Measurements from ENCODE around the gene PIK3R1. TPM values are rescaled to one million over a fixed set of nuclear protein-coding genes. Genes with fewer than 3 reads are reported as not detected.

The PIK3R1 gene
- total RNA-seq, 6 donors from 2014 or later, result 52.3 to 112 (median 92.5) TPM

- WGBS, 2 donors, result 72 to 81% methylated on average over 6 of the region's 6 CpGs
- DNase-seq, result no peak
Measured at GRCh38 chr5:68253624-68254585, 38.3 kb downstream of the PIK3R1 start.

DNA sequence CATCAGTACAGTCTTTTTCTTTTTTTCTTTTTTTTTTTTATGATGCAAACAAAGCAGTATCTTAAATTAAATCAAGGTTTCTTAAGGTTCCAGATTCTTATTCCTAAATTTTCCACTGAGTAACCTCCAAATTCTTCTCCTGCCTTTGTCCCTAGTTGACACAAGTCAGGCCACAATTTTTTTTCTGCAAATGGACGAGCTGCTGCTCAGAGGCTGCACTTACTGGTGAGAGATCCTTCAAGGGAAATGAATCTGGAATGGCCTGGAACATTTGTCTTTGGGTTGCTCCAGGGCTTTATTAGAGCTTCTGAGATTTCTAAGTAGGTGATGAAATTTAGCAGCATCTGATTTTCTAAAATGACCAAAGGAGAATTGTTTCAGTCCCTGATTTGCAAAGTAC is 39.3 kb downstream of the PIK3R1 start:
- Histone ChIP-seq H3K9me3 (no peaks in the 10 kb centered on the region), H3K36me3 (no peaks in the 10 kb centered on the region), H3K4me3 (no peak overlapping the region), H3K27me3 (no peaks in the 10 kb centered on the region), H3K27ac (peak overlapping the region; percentile 11 to 83 (median 56)), H3K4me1 (peaks cover 55 to 75% (median 64%) of the 10 kb centered on the region in 4 donors)
- WGBS, 2 donors, result 44% methylated on average over 1 of the region's 1 CpG
- TF ChIP-seq, protein P1, sequence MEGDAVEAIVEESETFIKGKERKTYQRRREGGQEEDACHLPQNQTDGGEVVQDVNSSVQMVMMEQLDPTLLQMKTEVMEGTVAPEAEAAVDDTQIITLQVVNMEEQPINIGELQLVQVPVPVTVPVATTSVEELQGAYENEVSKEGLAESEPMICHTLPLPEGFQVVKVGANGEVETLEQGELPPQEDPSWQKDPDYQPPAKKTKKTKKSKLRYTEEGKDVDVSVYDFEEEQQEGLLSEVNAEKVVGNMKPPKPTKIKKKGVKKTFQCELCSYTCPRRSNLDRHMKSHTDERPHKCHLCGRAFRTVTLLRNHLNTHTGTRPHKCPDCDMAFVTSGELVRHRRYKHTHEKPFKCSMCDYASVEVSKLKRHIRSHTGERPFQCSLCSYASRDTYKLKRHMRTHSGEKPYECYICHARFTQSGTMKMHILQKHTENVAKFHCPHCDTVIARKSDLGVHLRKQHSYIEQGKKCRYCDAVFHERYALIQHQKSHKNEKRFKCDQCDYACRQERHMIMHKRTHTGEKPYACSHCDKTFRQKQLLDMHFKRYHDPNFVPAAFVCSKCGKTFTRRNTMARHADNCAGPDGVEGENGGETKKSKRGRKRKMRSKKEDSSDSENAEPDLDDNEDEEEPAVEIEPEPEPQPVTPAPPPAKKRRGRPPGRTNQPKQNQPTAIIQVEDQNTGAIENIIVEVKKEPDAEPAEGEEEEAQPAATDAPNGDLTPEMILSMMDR (IDR thresholded peaks at IDR 0.05), result no peak
- no peak for TF ChIP-seq POLR2AphosphoS5 (IDR thresholded peaks at IDR 0.05)
- no peak for TF ChIP-seq EP300 (IDR thresholded peaks at IDR 0.05)
- no peak for TF ChIP-seq POLR2A (IDR thresholded peaks at IDR 0.05)
- ATAC-seq (ENCODE audit: low FRiP score in 2 of 2) (no peak), DNase-seq (no peak)

More at GRCh38 chr5:68253624-68254585, 38.3 kb downstream of the PIK3R1 start:
- H3K9me3 ChIP-seq, result no peaks in the 10 kb centered on the region
- H3K27me3 ChIP-seq, result no peaks in the 10 kb centered on the region
- no peak overlapping the region for H3K4me3 ChIP-seq
- no peaks in the 10 kb centered on the region for H3K36me3 ChIP-seq
- H3K27ac ChIP-seq, result peak overlapping the region; percentile 11 to 83 (median 58)
- no peak for TF ChIP-seq POLR2A (IDR thresholded peaks at IDR 0.05)
- no peak for TF ChIP-seq EP300 (IDR thresholded peaks at IDR 0.05)
- TF ChIP-seq, protein P1 (IDR thresholded peaks at IDR 0.05), result no peak
- no peak for TF ChIP-seq POLR2AphosphoS5 (IDR thresholded peaks at IDR 0.05)
- peaks cover 64 to 84% (median 70%) of the 10 kb centered on the region in 4 donors for H3K4me1 ChIP-seq
- ATAC-seq (ENCODE audit: low FRiP score in 2 of 2), result no peak

- peaks cover 48 to 68% (median 59%) of the 10 kb centered on the region in 4 donors for H3K4me1 ChIP-seq
- 39 to 42% methylated on average over 6 of the region's 6 CpGs for WGBS, 2 donors
Measured at GRCh38 chr5:68255305-68256120, 40.0 kb downstream of the PIK3R1 start.

GRCh38 chr5:68257210-68257609 is 41.7 kb downstream of the PIK3R1 start:
- no peak for DNase-seq
- no peak overlapping the region for H3K4me3 ChIP-seq
- no peaks in the 10 kb centered on the region for H3K27me3 ChIP-seq
- no peaks in the 10 kb centered on the region for H3K36me3 ChIP-seq
- H3K27ac ChIP-seq, result peak overlapping the region in 2 of 4 donors; percentile 63 to 68
- no peaks in the 10 kb centered on the region for H3K9me3 ChIP-seq
- 77 to 87% methylated on average over 3 of the region's 3 CpGs for WGBS, 2 donors
- peaks cover 37 to 58% (median 47%) of the 10 kb centered on the region in 4 donors for H3K4me1 ChIP-seq
- no peak for TF ChIP-seq POLR2AphosphoS5 (IDR thresholded peaks at IDR 0.05)
- TF ChIP-seq EP300 (IDR thresholded peaks at IDR 0.05), result no peak
- no peak for TF ChIP-seq POLR2A (IDR thresholded peaks at IDR 0.05)
- TF ChIP-seq, protein P1 (IDR thresholded peaks at IDR 0.05), result no peak
- no peak for ATAC-seq (ENCODE audit: low FRiP score in 2 of 2)

More at GRCh38 chr5:68255305-68256120, 40.0 kb downstream of the PIK3R1 start:
- Histone ChIP-seq H3K9me3 (no peaks in the 10 kb centered on the region), H3K36me3 (no peaks in the 10 kb centered on the region), H3K27ac (peak overlapping the region in 3 of 4 donors; percentile 27 to 83 (median 70)), H3K27me3 (no peaks in the 10 kb centered on the region), H3K4me3 (no peak overlapping the region)
- no peak for TF ChIP-seq POLR2A (IDR thresholded peaks at IDR 0.05)
- TF ChIP-seq EP300 (IDR thresholded peaks at IDR 0.05), result no peak
- TF ChIP-seq, protein P1 (IDR thresholded peaks at IDR 0.05), result no peak
- TF ChIP-seq POLR2AphosphoS5 (IDR thresholded peaks at IDR 0.05), result no peak
- no peak for ATAC-seq (ENCODE audit: low FRiP score in 2 of 2)
- DNase-seq, result no peak
